Left hindlimb (tissue), 1 donor: ENCODE measurements around the gene RPS6KB2.
"Not testable (repeated sequence)": the region's sequence is repeated elsewhere in the genome, so short reads cannot be mapped to it uniquely, and the experiment has no call there.

Experiments used
- DNase-seq: peaks from one replicate; pipeline ENCODE4 v3.0.0-alpha.2; 2018

The RPS6KB2 gene

DNA sequence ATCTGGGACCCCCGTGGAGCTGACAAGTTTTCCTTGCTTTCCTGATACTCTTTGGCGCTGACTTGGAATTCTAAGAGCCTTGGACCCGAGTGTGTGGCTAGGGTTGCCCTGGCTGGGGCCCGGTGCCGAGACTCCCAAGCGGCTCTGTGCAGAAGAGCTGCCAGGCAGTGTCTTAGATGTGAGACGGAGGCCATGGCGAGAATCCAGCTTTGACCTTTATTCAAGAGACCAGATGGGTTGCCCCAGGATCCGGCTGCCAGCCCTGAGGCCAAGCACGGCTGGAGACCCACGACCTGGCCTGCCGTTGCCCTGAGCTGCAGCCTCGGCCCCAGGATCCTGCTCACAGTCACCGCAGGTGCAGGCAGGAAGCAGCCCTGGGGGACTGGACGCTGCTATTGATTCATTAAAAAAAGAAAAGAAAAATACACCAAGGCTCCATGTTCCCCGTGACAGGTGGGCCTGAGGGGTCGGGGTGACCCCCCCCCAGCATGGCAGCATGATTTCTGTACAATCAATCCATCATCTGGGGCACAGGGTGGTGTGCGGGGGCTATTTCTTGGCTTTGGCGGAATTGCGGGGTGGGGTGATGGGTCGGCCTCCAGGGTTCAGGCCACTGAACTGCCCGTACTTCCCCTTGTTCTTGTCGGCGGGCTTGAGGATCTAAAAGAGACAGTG is 30.2 kb upstream of the RPS6KB2 start:
- no peak for DNase-seq

DNA sequence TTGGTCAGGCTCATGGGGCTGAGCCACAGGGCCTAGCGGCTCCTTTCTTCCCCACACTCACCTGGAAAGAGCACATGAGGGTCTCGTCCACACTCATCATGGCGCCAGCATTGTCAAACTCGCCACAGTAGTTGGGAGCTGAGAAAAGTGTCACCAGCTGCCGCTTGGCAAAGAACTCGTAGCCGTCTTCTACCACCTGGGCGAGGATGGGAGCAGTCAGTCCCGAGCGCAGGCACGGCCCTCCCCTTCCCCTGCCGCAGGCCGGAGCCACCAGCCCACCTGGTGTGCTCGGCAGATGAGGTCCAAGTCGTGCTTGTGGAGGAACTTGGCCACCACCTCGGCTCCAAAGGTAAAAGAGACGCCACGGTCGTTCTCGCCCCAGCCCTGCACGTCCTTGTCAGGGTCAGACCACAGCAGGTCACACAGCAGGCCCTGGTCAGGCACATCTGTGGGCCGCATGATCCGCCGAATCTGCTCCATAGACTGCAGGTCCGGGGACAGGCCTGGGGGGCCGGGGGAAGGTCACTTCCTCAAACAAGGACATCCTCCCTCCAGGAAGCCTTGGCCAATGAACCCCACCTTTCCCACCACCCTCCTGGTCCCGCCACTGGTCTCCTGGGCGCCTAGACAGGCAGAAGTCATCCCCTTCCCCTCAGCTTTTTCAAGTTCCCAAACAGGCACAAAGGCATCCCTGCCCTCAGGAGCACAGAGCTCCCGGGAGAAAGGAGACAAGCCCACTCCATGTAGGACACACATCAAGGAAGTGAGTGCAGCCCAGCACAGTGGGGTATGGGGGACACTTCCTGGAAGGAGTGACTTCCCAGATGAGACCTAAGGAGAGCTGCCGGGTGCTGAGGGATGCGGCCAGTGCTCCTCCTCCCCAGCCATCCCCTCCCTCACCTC is 29.4 kb upstream of the RPS6KB2 start:
- no peak for DNase-seq

DNA sequence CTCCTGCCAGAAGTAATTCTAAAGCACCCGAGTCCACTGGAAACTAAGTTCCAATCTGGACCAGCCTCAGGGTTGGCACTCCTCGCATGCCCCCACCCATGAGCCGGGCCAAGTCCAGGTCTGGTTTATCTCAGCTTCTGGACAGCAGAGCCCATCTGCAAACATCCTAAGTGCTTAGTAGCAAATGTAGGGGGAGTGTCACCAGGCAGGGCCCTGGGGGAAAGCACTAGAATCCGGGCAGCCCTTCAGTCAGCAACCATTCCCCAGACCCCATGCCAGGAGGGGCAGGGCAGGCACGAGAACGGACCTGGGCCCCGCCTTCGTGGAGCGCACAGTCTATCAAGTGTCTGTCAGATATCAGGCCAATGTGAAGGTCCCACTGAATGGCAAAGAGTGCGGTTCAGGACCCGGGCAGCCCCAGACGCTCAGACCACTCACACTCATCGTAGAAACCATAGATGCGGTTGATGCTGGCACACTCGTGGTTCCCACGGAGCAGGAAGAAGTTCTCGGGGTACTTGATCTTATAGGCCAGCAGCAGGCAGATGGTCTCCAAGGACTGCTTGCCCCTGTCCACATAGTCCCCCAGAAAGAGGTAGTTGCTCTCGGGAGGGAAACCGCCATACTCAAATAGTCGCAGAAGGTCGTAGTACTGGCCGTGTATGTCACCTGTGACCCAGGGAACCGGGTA is 27.9 kb upstream of the RPS6KB2 start:
- DNase-seq, result no peak

DNA sequence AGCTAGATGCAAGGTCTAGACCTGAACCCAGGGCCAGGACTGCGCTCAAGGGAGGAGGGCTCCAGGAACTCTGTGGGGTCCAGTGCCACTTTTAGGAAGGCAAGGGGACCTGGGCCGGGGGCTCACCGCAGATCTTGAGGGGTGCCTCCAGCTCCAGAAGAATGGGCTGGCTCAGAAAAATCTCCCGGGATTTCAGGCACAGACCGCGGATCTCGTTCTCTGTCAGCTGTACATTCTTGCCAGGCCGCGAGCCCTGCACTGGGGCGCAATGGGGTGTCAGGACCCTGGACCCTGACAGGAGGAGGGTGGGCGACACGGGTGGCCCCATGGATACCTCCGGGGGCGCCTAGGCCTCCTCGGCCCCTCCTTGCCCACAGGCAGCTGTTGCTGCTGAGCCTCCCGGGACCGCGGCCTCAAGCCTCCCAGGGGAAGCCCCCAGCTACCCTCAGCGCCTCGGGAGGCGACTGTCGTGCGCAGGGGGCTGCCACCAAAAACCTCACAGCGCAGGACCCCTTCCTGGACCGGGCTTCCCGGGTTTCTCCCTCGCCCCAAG is 27.3 kb upstream of the RPS6KB2 start:
- DNase-seq, result no peak

DNA sequence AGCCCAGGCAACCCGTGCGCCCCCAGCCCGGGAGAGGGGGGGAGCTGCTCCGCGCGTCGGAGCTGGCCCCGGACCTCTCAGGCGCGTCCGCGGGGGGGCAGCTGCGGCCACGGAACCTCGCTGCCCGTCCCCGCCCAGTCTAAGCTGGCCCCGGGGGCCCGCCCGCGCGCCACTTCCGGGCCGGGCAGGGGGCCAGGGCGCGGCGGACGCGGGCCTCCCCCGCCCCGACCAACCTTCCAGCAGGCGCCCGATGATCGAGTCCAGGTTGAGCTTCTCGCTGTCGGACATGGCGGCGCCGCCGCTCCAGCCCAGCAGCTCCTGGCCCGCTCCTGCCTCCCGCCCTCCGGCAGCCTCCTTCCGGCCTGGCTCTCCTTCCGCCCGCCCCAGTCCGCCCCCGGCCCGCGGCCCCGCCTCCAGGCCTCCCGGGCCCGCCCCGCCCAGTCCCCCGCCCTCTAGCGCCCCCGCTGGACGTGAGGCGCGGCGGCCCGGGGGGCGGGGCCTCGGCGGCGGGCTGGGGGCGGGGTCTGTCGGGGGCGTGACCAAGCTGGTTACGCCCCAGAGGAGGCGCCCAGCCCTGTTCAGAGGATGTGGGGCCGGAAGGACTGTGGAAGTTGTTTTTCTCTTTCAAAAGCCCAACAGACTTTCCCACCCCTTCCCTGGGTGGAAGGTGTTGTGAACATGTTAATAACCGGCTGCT is 26.7 kb upstream of the RPS6KB2 start, which contains the start of gene PPP1CA:
TSS of gene PPP1CA (minus strand) at position 364 of the 697 bp plus-strand sequence. CDS start at position 288, 76 bp downstream.
- peak; percentile 96 for DNase-seq

DNA sequence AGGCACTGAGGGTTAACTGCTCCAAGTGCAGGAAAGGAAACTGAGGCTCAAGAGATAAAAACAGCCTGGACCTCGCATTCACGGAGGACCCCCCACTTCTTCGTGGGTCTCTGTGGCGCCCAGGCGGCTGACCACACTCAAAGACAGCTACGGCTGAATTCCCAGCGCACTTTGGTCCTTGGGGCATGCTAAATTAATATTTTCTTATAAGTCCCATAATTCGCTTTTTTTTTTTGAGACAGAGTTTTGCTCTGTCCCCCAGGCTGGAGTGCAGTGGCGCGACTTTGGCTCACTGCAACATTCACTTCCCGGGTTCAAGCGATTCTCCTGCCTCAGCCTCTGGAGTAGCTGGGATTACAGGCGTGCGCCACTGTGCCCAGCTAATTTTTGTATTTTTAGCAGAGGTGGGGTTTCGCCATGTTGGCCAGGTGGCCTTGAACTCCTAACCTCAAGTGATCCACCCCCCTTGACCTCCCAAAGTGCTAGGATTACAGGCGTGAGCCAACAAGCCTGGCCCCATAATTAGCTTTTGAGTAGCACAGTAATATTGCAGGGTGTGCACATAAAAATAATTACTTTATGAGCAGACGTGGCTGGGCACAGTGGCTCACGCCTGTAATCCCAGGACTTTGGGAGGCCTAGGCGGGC is 26.0 kb upstream of the RPS6KB2 start:
- not testable (repeated sequence) for DNase-seq

DNA sequence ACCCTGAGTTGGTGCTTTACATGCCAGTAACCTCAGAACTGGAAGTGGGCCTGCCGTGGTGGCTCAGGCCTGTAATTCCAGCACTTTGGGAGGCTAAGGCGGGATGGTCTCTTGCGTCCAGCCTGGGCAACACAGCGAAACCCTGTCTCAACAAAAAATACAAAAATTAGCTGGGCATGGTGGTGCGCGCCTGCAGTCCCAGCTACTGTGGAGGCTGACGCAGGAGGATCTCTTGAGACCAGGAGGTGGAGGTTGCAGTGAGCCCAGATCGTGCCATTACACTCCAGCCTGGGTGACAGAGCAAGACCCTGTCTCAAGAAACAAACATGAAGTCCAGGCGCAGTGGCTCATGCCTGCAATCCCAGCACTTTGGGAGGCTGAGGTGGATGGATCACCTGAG is 25.2 kb upstream of the RPS6KB2 start:
- not testable (repeated sequence) for DNase-seq

DNA sequence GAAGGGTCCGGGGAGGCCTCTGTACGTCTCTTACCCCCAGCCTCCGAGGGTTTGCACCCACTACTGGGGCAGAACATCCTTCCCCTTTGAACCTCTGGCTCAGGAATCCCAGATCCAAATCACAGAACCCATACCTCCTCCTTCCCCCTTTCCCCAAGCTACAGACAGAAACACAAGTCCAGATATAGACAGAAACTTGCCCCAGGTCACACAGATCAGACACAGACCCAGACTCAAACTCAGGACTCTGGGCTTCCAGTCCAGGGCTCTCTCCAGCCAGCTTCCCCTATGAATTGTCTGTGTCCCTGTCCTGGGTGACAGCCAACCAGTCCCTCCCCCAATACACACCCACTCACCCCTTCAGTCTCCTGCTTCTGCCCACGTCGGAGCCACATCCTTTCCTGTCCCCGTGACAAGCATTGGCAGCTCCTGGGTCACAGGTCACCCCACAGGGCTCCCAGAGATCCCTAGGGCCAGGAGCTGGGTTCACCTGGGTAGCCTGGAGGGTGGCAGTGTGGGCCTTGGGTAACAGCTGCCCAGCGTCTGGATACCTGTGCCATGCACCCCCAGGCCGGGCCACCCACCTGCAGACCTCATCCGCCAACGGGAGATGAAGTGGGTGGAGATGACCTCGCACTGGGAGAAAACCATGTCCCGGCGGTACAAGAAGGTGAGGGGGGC is 23.6 kb upstream of the RPS6KB2 start:
- DNase-seq, result no peak

DNA sequence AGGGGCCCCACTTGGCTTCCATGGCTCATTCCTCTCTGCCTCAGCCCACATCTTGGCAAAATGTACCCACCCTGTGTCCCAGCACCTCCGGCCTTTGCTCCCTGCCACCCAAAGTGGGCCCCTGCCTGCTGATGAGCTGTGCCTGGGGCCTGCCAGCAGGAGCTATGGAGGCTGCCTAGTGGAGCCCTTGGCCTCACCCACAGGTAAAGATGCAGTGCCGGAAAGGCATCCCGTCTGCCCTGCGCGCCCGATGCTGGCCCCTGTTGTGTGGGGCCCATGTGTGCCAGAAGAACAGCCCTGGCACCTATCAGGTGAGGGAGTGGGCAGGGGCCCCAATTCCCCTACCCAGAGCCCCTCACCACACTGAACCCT is 23.1 kb upstream of the RPS6KB2 start:
- no peak for DNase-seq

DNA sequence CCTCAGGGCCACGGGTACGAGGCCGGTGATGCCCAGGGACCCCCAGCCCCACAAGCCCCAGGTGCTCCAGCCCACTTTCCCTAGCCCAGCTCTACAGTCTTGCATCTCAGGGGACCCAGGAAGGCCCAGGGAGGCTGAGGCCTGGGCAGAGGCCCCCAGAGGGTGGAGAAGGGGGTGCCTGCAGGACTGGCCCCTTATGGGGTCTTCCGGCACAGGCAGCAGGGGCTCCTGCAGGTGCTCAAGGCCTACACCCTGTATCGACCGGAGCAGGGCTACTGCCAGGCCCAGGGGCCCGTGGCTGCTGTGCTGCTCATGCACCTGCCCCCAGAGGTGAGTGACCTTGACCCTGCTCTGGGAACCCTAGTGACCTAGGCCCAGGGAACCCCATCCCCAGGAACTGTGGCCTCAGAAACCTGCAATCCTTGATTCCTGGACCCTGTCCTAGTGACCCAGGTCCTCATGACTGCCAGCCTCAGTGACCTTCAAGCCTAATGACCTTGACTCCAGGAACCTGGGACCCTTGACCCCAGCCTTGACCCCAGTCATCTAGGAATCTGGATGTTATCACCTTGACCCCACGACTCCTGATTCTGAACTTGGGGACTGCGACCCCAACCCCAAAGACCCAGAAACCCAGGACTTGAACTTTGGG is 22.5 kb upstream of the RPS6KB2 start:
- DNase-seq, result no peak

DNA sequence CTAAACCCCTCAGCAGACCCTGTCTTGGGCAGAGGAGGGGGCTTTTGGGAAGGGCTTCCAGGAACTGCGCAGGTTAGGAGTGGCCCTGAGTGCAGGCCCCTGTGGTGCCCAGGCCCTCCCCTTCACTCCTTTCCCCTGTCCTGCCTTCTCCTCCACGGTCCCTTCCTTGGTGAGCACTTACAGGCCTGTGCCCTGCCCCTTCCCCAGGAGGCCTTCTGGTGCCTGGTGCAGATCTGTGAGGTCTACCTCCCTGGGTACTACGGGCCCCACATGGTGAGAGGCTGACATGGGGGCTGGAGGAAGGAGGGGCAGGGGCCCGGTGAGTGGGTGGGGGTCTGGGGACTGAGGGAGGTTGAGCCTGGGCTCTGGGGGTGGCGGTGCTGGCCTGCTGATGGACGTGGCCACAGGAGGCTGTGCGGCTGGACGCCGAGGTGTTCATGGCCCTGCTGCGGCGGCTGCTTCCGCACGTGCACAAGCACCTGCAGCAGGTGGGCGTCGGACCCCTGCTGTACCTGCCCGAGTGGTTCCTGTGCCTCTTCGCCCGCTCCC is 21.8 kb upstream of the RPS6KB2 start:
- no peak for DNase-seq

DNA sequence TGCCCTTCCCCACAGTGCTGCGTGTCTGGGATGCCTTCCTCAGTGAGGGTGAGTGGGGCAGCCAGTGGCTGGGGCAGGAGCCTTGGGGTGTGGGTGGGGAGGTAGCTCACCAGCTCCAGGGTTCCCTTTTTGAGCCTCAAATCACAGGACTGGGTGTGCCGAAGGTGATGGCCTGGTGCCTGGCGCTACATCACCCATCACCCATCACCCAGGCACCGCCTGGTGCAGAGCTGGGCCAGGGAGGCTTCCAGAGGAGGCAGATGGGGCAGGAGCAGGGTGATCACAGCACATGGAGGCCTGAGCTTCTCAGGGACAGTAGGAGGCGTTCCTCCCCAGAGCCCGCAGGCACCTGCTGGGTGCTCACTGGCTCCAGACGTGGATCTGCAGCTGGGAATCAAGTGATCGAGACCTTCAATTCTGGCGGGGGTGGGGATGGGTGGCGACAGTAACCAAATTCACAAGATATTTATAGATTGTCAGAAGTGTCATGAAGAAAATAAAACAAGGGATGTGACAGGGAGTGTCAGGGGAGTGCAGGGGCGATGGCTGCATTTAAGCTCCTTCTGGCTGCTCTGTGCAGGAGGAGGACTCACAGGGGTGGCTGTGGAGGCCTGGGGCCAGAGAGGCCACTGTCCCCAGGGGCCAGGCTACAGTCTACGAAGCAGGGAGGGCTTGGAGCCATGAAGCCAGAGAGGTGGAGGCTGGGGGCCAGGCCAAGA is 21.2 kb upstream of the RPS6KB2 start:
- DNase-seq, result no peak

DNA sequence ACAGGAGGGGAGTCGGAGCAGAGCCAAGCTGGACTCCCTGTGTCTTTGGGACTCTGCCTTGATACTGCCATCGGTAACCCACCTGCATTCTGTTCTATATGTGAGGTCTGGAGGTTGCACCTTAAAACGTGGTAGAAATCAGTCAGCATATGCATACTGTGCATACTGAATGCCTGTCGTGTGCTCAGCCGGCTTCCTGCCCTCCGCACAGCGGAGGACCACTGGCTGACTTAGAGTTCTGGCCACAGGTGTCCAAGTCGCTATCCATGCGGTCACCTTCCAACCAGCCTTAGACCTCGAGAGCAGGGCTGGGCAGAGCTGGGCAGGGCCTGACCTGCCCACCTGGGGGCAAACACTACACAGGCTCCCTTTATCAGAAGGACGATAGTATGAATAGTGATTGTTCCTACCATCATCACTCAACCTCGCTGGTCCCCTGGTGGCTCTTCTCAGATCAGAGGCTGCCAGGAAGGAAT is 20.6 kb upstream of the RPS6KB2 start:
- DNase-seq, result no peak

DNA sequence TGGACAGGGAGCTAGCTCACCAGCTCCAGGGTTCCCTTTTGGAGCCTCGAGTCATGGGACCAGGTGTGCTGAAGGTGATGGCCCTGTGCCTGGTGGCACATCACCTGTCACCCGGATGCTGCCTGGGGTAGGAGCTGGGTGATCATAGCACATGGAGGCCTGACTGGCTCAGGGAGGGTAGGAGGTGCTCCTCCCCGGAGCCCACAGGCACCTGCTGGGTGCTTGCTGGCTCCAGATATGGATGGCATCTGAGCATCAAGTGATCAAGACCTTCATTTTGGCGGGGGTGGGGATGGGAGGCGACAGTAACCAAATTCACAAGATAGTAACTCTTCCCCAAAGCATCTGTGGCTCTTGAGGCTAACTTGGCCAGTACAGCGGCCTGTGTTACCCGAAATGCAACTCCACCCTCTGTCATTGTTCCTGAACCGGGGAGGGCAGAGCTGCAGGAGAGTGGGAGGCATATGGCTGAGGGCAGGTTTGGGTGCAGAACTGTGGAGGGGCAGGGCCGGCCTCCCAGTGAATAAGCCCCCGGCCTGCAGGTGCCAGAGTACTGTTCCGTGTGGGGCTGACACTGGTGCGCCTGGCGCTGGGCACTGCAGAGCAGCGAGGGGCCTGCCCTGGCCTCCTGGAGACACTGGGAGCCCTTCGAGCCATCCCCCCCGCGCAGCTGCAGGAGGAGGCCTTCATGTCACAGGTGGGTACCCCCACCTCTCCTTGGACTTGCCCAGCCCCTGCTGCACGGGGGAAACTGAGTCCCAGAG is 19.7 kb upstream of the RPS6KB2 start:
- no peak for DNase-seq

DNA sequence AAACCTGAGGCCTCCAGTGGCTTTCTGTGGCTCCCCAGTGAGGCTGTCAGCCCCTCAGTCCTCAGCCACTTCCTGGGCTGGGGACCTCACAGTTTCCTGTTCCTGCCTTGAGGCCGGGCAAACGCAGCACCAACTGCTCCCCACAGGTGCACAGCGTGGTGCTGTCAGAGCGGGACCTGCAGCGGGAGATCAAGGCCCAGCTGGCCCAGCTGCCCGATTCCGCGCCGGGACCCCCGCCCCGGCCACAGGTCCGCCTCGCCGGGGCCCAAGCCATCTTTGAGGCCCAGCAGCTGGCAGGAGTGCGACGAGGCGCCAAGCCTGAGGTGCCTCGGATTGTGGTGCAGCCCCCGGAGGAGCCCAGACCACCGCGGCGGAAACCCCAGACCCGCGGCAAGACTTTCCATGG is 19.0 kb upstream of the RPS6KB2 start:
- DNase-seq, result no peak

DNA sequence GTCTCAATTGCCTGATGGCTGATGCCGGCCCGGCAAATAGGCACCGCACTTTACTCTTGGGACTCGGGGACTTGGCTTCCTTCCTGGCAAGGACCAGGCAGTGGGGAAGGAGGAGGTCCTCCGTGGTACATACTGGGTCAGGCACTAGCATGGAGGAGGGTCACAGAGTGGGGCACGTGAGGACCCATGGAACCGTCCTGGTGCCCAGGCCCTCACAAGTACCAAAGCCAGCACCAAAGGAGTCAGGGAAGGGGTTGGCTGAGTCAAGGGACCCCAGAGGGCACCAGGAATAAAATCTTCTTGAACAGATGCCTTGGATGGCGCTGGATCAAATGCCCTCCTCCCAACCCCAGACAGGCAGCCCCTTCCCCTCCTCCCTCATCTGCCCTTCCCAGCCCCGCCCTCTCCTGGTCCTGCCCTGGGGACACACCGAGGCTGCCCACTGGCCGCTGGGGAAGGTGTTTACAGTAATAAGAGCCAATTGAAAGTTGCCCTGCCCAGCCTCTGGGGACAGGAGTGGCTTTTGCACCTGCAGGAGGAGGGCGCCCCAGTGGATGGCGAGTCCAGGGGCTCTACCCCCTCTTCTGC is 18.4 kb upstream of the RPS6KB2 start:
- no peak for DNase-seq

DNA sequence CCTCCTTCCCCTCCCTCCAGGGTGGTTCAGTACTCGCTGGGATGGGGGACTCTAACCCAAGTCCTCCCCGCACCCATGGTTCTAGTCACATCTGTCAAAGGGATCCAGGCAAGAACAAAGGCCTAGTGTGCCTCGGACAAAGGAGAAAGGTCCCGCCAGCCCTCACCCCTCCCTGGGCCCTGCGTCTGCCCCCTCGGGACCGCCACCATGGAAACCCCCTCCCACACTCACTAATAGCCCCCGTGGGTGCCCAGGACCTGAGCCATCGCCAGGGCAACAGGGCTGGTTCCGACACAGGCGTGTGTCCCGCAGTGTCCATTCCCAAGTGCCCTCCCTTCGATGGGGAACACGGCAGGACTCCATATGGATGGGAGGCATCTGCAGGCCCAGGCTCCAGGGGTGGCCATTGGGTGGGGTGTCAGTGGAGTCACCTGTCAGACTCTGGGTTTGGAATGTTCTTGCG is 17.9 kb upstream of the RPS6KB2 start:
- DNase-seq, result no peak

DNA sequence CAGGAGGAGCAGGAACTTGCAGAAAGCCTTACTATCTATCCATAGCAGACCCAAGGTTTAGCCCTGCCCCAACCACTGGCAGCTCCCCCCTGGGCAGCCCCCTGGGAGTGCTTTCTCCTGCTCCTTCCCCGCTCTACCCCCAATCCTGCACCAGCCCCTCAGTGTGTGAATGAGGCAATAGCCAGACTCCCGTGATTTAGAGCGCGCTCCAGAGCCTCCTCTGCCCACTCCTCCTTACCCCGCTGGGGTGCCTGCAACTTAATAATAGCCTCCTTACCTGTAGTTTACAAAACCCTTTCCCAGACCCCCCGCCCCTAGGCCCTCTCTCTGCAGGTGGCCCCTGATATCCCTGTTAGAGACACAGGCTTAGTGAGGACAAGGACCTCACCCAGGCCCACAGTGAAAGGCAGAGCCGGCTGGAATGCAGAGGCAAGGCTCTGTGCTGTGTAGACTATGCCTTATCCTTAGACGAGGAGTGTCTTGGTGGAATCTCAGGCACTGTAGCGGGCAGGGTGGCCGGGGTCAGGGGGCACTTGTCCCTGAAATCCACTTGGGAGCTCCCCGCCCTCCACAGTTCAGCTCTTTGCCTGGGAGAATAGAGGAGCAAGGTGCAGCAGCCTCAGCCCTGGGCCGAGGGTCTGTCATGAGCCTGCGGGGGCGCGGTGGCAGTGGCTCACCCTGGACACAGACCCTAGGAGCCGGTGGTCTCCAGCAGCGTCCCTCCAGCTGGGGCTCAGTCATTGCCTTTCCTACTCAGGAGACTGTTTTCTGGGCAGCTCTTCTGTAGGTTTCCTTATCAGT is 17.1 kb upstream of the RPS6KB2 start:
- no peak for DNase-seq
